ENCODE results near the gene KLHDC10.
"Not testable (repeated sequence)": the region's sequence is repeated elsewhere in the genome, so short reads cannot be mapped to it uniquely, and the experiment has no call there.

The KLHDC10 gene

GRCh38 chr7:130112093-130112492 lies 41.8 kb downstream of the KLHDC10 start:
- Histone ChIP-seq H3K4me3 (replicated peaks; ENCODE audit: low read depth, low read length) (no peak overlapping the region), H3K36me3 (ENCODE audit: control insufficient read depth, insufficient read depth, low read length) (no peaks in the 10 kb centered on the region), H3K27me3 (replicated peaks; ENCODE audit: control insufficient read depth, insufficient read depth, low read length) (no peaks in the 10 kb centered on the region)
- no peak for DNase-seq (ENCODE audit: extremely low read depth, insufficient read length)
- TF ChIP-seq CTCF (IDR thresholded peaks at IDR 0.05; ENCODE audit: insufficient read depth, low read length, poor library complexity, severe bottlenecking): no peak

GRCh38 chr7:130112662-130113425 lies 42.5 kb downstream of the KLHDC10 start:
- no peak for DNase-seq (ENCODE audit: extremely low read depth, insufficient read length)
- no peak overlapping the region for H3K4me3 ChIP-seq (replicated peaks; ENCODE audit: low read depth, low read length)
- TF ChIP-seq CTCF (IDR thresholded peaks at IDR 0.05; ENCODE audit: insufficient read depth, low read length, poor library complexity, severe bottlenecking): no peak
- H3K27me3 ChIP-seq (replicated peaks; ENCODE audit: control insufficient read depth, insufficient read depth, low read length): no peaks in the 10 kb centered on the region
- H3K36me3 ChIP-seq (ENCODE audit: control insufficient read depth, insufficient read depth, low read length): no peaks in the 10 kb centered on the region

GRCh38 chr7:130113426-130113805 lies 43.1 kb downstream of the KLHDC10 start:
- H3K4me3 ChIP-seq (replicated peaks; ENCODE audit: low read depth, low read length); DNase-seq (ENCODE audit: extremely low read depth, insufficient read length); H3K36me3 ChIP-seq (ENCODE audit: control insufficient read depth, insufficient read depth, low read length); H3K27me3 ChIP-seq (replicated peaks; ENCODE audit: control insufficient read depth, insufficient read depth, low read length): not testable (repeated sequence)

GRCh38 chr7:130113887-130114286 lies 43.6 kb downstream of the KLHDC10 start:
- DNase-seq (ENCODE audit: extremely low read depth, insufficient read length): no peak
- Histone ChIP-seq H3K36me3 (ENCODE audit: control insufficient read depth, insufficient read depth, low read length) (no peaks in the 10 kb centered on the region; the same call in 1 of the 2 replicates), H3K4me3 (replicated peaks; ENCODE audit: low read depth, low read length) (no peak overlapping the region), H3K27me3 (replicated peaks; ENCODE audit: control insufficient read depth, insufficient read depth, low read length) (no peaks in the 10 kb centered on the region)
- no peak for TF ChIP-seq CTCF (IDR thresholded peaks at IDR 0.05; ENCODE audit: insufficient read depth, low read length, poor library complexity, severe bottlenecking)

GRCh38 chr7:130114374-130114773 lies 44.0 kb downstream of the KLHDC10 start:
- no peaks in the 10 kb centered on the region for H3K27me3 ChIP-seq (replicated peaks; ENCODE audit: control insufficient read depth, insufficient read depth, low read length)
- DNase-seq (ENCODE audit: extremely low read depth, insufficient read length): peak; percentile 43
- H3K4me3 ChIP-seq (replicated peaks; ENCODE audit: low read depth, low read length): no peak overlapping the region
- H3K36me3 ChIP-seq (ENCODE audit: control insufficient read depth, insufficient read depth, low read length): no peaks in the 10 kb centered on the region; the same call in 1 of the 2 replicates
- no peak for TF ChIP-seq CTCF (IDR thresholded peaks at IDR 0.05; ENCODE audit: insufficient read depth, low read length, poor library complexity, severe bottlenecking)

- Histone ChIP-seq H3K4me3 (replicated peaks; ENCODE audit: low read depth, low read length) (no peak overlapping the region), H3K27me3 (replicated peaks; ENCODE audit: control insufficient read depth, insufficient read depth, low read length) (no peaks in the 10 kb centered on the region), H3K36me3 (ENCODE audit: control insufficient read depth, insufficient read depth, low read length) (no peaks in the 10 kb centered on the region; the same call in 1 of the 2 replicates)
- TF ChIP-seq CTCF (IDR thresholded peaks at IDR 0.05; ENCODE audit: insufficient read depth, low read length, poor library complexity, severe bottlenecking): no peak
- no peak for DNase-seq (ENCODE audit: extremely low read depth, insufficient read length)
Measured at GRCh38 chr7:130114776-130115175, 44.4 kb downstream of the KLHDC10 start.

All from GM06990 (cell line).